Thymus (tissue), 14 donors: Measurements from ENCODE around the gene FNDC5. TPM values are rescaled to one million over a fixed set of nuclear protein-coding genes. Genes with fewer than 3 reads are reported as not detected.

Experiments
- DNase-seq, 9 donors: peaks; one replicate each; pipeline ENCODE4 v3.0.0-alpha.2; 2013; ENCODE audit warnings: low spot score in 9 of 9, low read depth in 6 of 9, missing footprints in 1 of 9
- H3K27ac ChIP-seq, 2 donors: one replicate each; pipeline ENCODE4 v1.5.1; 2013; ENCODE audit warnings: control low read depth in 1 of 2, low read depth in 1 of 2, low read length in 1 of 2, mild to moderate bottlenecking in 1 of 2, moderate library complexity in 1 of 2
- H3K27me3 ChIP-seq, 2 donors: one replicate each; pipeline ENCODE4 v1.5.1; 2013; ENCODE audit warnings: low read length in 1 of 2; ENCODE audit not compliant: control insufficient read depth in 2 of 2, insufficient read depth in 1 of 2
- H3K36me3 ChIP-seq, 2 donors: one replicate each; pipeline ENCODE4 v1.5.1; 2013; ENCODE audit warnings: low read length in 1 of 2, mild to moderate bottlenecking in 1 of 2, moderate library complexity in 1 of 2; ENCODE audit not compliant: control insufficient read depth in 2 of 2, insufficient read depth in 2 of 2
- H3K4me1 ChIP-seq, 2 donors: one replicate each; pipeline ENCODE4 v1.5.1; 2013; ENCODE audit warnings: low read length in 2 of 2; ENCODE audit not compliant: control insufficient read depth in 2 of 2, insufficient read depth in 2 of 2
- H3K4me3 ChIP-seq, 2 donors: one replicate each; pipeline ENCODE4 v1.5.1; 2013; ENCODE audit warnings: low read length in 2 of 2, control low read depth in 1 of 2, mild to moderate bottlenecking in 1 of 2
- H3K9me3 ChIP-seq, 2 donors: one replicate each; pipeline ENCODE4 v1.5.1; 2013; ENCODE audit warnings: low read length in 1 of 2, mild to moderate bottlenecking in 1 of 2; ENCODE audit not compliant: control insufficient read depth in 2 of 2, insufficient read depth in 1 of 2
- WGBS: extraction: QIAGEN DNeasy Blood & Tissue Kit; methylation state at CpG from one replicate; pipeline ENCODE4 v1.1.7; 2013; 5-methylcytosine and 5-hydroxymethylcytosine counted together
- long read RNA-seq, 10 donors: transcript quantifications; one replicate each; lab custom pipeline, GENCODE V29; 2026
- polyA plus RNA-seq: library from polyadenylated mRNA; stranded (reverse); fragments of 200-250 nt; gene quantifications from one replicate; pipeline ENCODE4 v1.2.3, GENCODE V29; 2013
- total RNA-seq: library from RNA; stranded (reverse); fragments of 120-200 nt; gene quantifications from one replicate; pipeline ENCODE4 v1.2.4, GENCODE V29; 2013
- donor health status: healthy.

The FNDC5 gene
- total RNA-seq (3.5 TPM), polyA plus RNA-seq (0.78 TPM)
- long read RNA-seq, donor 1: 0 reads
- long read RNA-seq, donor 2: 0 reads
- long read RNA-seq, donor 3: 0 reads
- long read RNA-seq, donor 4: 0 reads
- long read RNA-seq, donor 5: 0 reads
- long read RNA-seq, donor 6: 0 reads
- long read RNA-seq, donor 7: 0 reads
- long read RNA-seq, donor 8: 0 reads
- long read RNA-seq, donor 9: 0 reads
- long read RNA-seq, donor 10: 0 reads

GRCh38 chr1:32870615-32871363 lies at the start of gene FNDC5:
Gene FNDC5 (minus strand): TSS chr1:32870912.
- peaks cover 36 to 61% of the 10 kb centered on the region in 2 donors for H3K27me3 ChIP-seq
- no peak within 1 kb of the TSS for H3K27ac ChIP-seq
- 2% methylated on average over 98 of the region's 99 CpGs for WGBS
- H3K4me1 ChIP-seq: peaks cover 0 to 16% of the 10 kb centered on the region in 2 donors
- no peak for DNase-seq
- no peaks in the 10 kb centered on the region for H3K9me3 ChIP-seq
- H3K36me3 ChIP-seq: peaks cover 0 to 11% of the 10 kb centered on the region in 2 donors
- H3K4me3 ChIP-seq: peak within 1 kb of the TSS in 1 of 2 donors; percentile 40

DNA sequence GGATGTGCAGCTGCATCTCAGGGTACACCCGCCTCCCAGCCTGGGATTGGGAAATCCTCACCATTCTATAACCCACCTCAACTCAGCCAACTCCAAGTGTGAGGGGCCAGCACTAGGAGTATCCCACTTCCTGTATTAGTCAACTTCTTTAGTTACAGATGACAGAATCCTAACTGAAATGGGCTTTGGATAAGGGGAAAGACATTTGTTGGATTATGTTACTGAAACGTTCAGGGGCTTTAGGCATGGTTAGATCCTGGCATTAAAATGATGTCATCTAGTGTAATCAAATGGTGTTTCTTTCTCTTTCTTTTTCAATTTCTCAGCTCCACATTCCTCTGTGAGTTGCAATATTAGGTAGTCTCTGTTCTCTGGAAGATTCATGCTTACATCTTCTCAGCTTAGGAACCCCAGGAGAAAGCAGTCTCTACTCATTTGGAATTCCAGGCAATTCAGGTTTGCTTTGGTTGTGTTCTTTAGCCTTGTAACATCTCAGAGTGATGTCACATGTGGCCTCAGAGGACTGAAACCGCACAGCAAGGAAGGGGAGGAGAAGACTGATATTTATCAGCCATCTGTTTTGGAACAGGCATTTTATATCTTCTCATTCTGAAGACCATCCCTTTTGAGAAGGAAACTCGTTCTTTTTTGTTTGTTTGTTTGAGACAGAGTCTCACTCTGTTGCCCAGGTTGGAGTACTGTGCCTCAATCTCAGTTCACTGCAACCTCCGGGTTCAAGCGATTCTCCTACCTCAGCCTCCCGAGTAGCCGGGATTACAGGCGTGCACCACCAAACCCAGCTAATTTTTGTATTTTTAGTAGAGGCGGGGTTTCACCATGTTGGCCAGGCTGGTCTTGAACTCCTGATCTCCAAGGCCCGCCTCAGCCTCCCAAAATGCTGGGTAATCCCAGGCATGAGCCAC lies 49.4 kb upstream of the FNDC5 start:
- Histone ChIP-seq H3K4me1 (no peaks in the 10 kb centered on the region), H3K27ac (no peak overlapping the region), H3K27me3 (peaks cover 14 to 53% of the 10 kb centered on the region in 2 donors), H3K36me3 (no peaks in the 10 kb centered on the region), H3K4me3 (no peak overlapping the region), H3K9me3 (no peaks in the 10 kb centered on the region)
- 91% methylated on average over 11 of the region's 11 CpGs for WGBS
- DNase-seq: no peak

DNA sequence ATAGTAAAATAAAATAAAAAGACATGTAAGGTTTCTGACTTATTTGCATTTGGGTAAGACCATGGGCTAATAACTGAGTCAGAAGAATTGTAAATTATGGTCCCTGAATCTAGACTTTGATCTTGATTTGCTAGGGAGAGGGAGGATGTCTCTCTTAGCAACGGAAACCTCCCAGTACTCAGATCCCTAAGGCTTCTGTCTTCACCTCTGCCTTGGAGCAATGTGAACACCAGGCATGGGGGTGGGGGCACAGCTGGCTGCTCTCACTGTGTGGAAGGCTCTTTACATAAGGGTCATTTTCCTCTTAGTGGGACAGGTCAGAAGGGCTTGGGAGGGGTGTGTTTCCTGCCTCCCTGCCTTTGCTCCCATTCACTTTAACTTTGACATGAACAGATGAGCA lies 47.5 kb upstream of the FNDC5 start:
- Histone ChIP-seq H3K4me1 (no peaks in the 10 kb centered on the region), H3K27me3 (peaks cover 0 to 34% of the 10 kb centered on the region in 2 donors), H3K4me3 (no peak overlapping the region), H3K9me3 (no peaks in the 10 kb centered on the region), H3K36me3 (no peaks in the 10 kb centered on the region), H3K27ac (no peak overlapping the region)
- WGBS: 70% methylated on average over 1 of the region's 1 CpG
- no peak for DNase-seq

DNA sequence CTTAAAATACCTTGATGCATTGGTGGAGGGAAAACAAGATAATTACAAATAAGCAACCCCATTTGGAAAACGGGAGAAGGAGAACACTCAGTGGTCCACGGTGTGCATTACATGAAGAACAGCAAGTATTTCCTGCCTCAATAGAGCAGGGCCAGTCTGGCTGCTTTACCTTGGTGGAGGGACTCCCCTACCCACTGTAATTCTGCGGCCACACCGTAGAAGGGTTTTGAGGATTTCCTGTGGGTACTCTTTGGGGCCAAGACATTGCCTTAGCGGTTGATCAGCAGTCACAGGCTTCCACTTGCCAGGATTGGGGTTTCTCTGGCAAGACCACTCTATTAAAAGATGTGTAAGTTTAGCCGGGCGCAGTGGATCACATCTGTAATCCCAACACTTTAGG lies 46.8 kb upstream of the FNDC5 start:
- H3K27ac ChIP-seq: no peak overlapping the region
- WGBS: 8% methylated on average over 7 of the region's 7 CpGs
- peaks cover 0 to 28% of the 10 kb centered on the region in 2 donors for H3K27me3 ChIP-seq
- H3K4me1 ChIP-seq: no peaks in the 10 kb centered on the region
- no peaks in the 10 kb centered on the region for H3K9me3 ChIP-seq
- DNase-seq: no peak
- no peak overlapping the region for H3K4me3 ChIP-seq
- no peaks in the 10 kb centered on the region for H3K36me3 ChIP-seq

DNA sequence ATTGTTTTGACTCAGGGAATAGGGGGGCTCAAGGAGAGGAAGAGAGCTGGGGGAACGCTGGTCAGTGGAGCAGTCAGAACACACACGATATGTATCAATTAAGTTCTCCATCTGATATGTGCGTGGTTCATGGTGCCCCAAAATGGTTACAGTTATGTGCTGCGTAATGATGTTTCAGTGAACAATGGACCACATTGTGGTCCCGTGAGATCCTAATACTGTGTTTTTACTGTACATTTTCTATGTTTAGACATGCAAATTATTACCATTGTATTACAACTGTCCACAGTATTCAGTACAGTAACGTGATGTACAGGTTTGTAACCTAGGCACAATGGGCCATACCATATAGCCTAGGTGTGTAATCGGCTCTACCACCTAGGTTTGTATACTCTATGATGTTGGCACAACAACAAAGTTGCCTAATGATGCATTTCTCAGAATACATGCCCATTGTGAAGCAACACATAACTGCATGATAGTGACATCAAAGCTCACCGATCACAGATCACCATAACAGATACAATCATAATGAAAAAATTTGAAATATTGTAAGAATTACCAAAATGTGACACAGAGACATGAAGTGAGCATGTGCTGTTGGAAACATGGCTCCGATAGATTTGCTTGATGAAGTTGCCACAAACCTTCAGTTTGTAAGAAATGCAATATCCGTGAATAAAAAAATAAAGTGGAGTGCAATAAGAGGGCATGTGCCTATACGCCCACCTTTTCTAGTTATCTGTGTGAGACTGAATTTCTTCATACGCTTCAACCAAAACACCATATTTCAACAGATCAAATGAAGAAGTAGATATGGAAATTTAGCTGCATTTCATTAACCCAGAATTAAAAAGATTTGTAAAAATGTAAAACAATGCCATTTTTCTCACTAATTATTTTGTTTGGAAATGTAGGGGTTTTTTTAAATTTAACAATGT lies 45.3 kb upstream of the FNDC5 start:
- H3K27ac ChIP-seq: no peak overlapping the region
- H3K9me3 ChIP-seq: no peaks in the 10 kb centered on the region
- H3K4me1 ChIP-seq: no peaks in the 10 kb centered on the region
- no peaks in the 10 kb centered on the region for H3K36me3 ChIP-seq
- peaks cover 0 to 26% of the 10 kb centered on the region in 2 donors for H3K27me3 ChIP-seq
- WGBS: 98% methylated on average over 12 of the region's 12 CpGs
- H3K4me3 ChIP-seq: no peak overlapping the region
- DNase-seq: no peak

- Histone ChIP-seq H3K9me3 (no peaks in the 10 kb centered on the region), H3K27me3 (peaks cover 0 to 19% of the 10 kb centered on the region in 2 donors), H3K27ac (no peak overlapping the region), H3K36me3 (no peaks in the 10 kb centered on the region), H3K4me3 (no peak overlapping the region), H3K4me1 (no peaks in the 10 kb centered on the region)
- WGBS: 95% methylated on average over 5 of the region's 5 CpGs
- DNase-seq: no peak
These were observed 39.6 kb upstream of the FNDC5 start for GRCh38 chr1:32910319-32910718.

GRCh38 chr1:32907435-32907834 lies 36.7 kb upstream of the FNDC5 start:
- Histone ChIP-seq H3K27ac (no peak overlapping the region), H3K27me3 (peaks cover 8 to 41% of the 10 kb centered on the region in 2 donors), H3K4me3 (no peak overlapping the region), H3K36me3 (no peaks in the 10 kb centered on the region), H3K9me3 (no peaks in the 10 kb centered on the region), H3K4me1 (no peaks in the 10 kb centered on the region)
- 39% methylated on average over 4 of the region's 4 CpGs for WGBS
- no peak for DNase-seq

DNA sequence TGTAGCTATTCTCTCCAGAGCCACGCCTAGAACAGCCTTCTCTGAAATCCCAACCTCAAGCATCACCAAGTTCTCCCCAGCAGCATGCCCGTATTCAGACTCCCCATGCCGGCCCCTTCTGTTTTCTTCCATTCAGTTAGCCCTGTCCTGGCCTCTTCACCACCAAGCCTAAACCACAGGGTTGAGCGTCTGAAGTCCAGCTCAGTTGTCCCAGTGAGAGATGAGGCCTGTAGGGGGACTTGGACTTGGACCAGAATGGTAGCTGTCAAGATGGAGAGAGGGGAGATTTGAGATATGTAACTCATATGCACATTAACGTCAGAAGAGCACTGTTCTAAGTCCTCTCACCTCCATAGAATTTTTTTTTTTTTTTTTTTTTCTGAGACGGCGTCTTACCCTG lies 35.9 kb upstream of the FNDC5 start:
- Histone ChIP-seq H3K36me3 (no peaks in the 10 kb centered on the region), H3K9me3 (no peaks in the 10 kb centered on the region), H3K27ac (no peak overlapping the region), H3K4me3 (no peak overlapping the region), H3K27me3 (peaks cover 14 to 49% of the 10 kb centered on the region in 2 donors), H3K4me1 (no peaks in the 10 kb centered on the region)
- 93% methylated on average over 7 of the region's 7 CpGs for whole genome bisulfite sequencing
- DNase-seq: no peak
